Osteocyte (in vitro differentiated cells): ENCODE data around the gene CYP24A1. TPM values are rescaled to one million over a fixed set of nuclear protein-coding genes. Genes with fewer than 3 reads are reported as not detected.

Source experiments
- DNase-seq: peaks from one replicate; pipeline ENCODE4 v3.0.0; 2021; ENCODE audit warnings: mixed read lengths; ENCODE audit not compliant: unreplicated experiment; ENCODE audit errors: extremely low spot score
- H3K27ac Mint-ChIP-seq: one replicate; pipeline ENCODE4 v1.8.0; 2021; ENCODE audit warnings: mild to moderate bottlenecking, mixed read lengths; ENCODE audit not compliant: unreplicated experiment
- H3K27me3 Mint-ChIP-seq: one replicate; pipeline ENCODE4 v1.8.0; 2021; ENCODE audit warnings: mixed read lengths; ENCODE audit not compliant: unreplicated experiment
- H3K36me3 Mint-ChIP-seq: one replicate; pipeline ENCODE4 v1.8.0; 2021; ENCODE audit warnings: mixed read lengths; ENCODE audit not compliant: unreplicated experiment
- H3K4me1 Mint-ChIP-seq: one replicate; pipeline ENCODE4 v1.8.0; 2021; ENCODE audit warnings: mixed read lengths; ENCODE audit not compliant: unreplicated experiment
- H3K4me3 Mint-ChIP-seq: one replicate; pipeline ENCODE4 v1.8.0; 2021; ENCODE audit warnings: mild to moderate bottlenecking, moderate library complexity, mixed read lengths; ENCODE audit not compliant: unreplicated experiment
- H3K9me3 Mint-ChIP-seq: one replicate; pipeline ENCODE4 v1.8.0; 2021; ENCODE audit warnings: mixed read lengths; ENCODE audit not compliant: unreplicated experiment
- long read RNA-seq: library from polyadenylated mRNA; unstranded; transcript quantifications from one replicate; pipeline ENCODE4 v2.0.0, GENCODE V29; 2021
- total RNA-seq: library from RNA; stranded (reverse); gene quantifications from 2 replicates; pipeline ENCODE4 v1.2.1, GENCODE V29; 2021
- TF ChIP-seq, protein P1 (sequence below): fragments of 200-600 bp; sonication (generic); IDR thresholded peaks from 2 replicates; pipeline ENCODE4 v1.5.0; 2021; ENCODE audit warnings: antibody characterized with exemption, mild to moderate bottlenecking, moderate library complexity

CYP24A1 gene
- total RNA-seq, result not detected in 2 replicates
- long read RNA-seq, result 0 reads

GRCh38 chr20:54173653-54174456, at the start of gene CYP24A1:
CYP24A1 (minus strand) TSS chr20:54173986; CDS start chr20:54173579, 407 bp downstream.
- Mint-ChIP-seq H3K9me3 (no peaks in the 10 kb centered on the region), H3K27ac (no peak within 1 kb of the TSS), H3K27me3 (peaks cover 65% of the 10 kb centered on the region), H3K36me3 (no peaks in the 10 kb centered on the region), H3K4me1 (peaks cover 15% of the 10 kb centered on the region), H3K4me3 (peak within 1 kb of the TSS; percentile 18)
- no peak for DNase-seq
- TF ChIP-seq, protein P1, sequence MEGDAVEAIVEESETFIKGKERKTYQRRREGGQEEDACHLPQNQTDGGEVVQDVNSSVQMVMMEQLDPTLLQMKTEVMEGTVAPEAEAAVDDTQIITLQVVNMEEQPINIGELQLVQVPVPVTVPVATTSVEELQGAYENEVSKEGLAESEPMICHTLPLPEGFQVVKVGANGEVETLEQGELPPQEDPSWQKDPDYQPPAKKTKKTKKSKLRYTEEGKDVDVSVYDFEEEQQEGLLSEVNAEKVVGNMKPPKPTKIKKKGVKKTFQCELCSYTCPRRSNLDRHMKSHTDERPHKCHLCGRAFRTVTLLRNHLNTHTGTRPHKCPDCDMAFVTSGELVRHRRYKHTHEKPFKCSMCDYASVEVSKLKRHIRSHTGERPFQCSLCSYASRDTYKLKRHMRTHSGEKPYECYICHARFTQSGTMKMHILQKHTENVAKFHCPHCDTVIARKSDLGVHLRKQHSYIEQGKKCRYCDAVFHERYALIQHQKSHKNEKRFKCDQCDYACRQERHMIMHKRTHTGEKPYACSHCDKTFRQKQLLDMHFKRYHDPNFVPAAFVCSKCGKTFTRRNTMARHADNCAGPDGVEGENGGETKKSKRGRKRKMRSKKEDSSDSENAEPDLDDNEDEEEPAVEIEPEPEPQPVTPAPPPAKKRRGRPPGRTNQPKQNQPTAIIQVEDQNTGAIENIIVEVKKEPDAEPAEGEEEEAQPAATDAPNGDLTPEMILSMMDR, result no peak

DNA sequence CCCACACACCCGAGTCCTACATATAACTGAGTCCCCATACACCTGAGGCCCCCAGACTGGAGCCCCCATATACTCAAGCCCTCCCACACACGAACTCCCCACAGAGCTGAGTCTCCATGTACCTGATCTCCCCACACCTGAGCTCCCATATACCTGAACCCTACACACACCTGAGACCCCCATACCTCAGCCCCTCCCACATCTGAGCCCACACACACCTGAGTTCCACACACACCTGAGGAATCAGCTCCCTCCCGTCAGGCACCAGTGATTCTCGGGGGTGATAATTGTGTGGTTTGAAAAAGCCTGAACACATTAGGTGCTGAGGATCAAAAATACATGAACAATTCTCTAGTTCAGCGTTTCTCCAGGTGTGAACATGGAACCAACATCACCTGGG, 49.5 kb upstream of the CYP24A1 start:
- no peaks in the 10 kb centered on the region for H3K27me3 Mint-ChIP-seq
- no peak for DNase-seq
- TF ChIP-seq, protein P1, result no peak
- H3K4me1 Mint-ChIP-seq, result no peaks in the 10 kb centered on the region
- H3K36me3 Mint-ChIP-seq, result peaks cover 8% of the 10 kb centered on the region
- no peak overlapping the region for H3K27ac Mint-ChIP-seq
- H3K4me3 Mint-ChIP-seq, result no peak overlapping the region
- H3K9me3 Mint-ChIP-seq, result no peaks in the 10 kb centered on the region

GRCh38 chr20:54221996-54222890, 48.5 kb upstream of the CYP24A1 start:
- Mint-ChIP-seq H3K4me1 (no peaks in the 10 kb centered on the region), H3K36me3 (peaks cover 12% of the 10 kb centered on the region), H3K4me3 (no peak overlapping the region), H3K27ac (no peak overlapping the region), H3K9me3 (no peaks in the 10 kb centered on the region), H3K27me3 (no peaks in the 10 kb centered on the region)
- TF ChIP-seq, protein P1, result no peak
- no peak for DNase-seq

DNA sequence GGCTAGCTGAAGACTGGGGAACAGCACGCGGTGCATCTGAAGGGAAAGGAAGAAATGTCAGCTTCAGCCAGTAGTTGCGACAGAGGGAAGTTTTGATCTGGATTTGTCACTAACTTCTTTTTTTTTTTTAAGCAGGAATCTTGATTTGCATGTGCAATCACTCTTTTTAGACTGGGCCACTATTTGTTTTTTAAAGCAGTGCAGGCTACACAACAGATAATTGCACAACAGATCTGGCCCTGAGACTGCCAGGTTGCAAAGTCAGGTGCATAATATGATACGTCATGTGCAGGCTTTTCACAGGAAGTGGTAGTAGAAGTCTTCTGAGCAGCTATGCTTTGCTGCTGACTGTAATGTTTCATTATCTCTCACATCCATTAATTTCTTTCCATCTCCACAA, 47.6 kb upstream of the CYP24A1 start:
- Mint-ChIP-seq H3K36me3 (peaks cover 16% of the 10 kb centered on the region), H3K27ac (no peak overlapping the region), H3K4me1 (peaks cover under 1% of the 10 kb centered on the region), H3K9me3 (no peaks in the 10 kb centered on the region), H3K4me3 (no peak overlapping the region), H3K27me3 (no peaks in the 10 kb centered on the region)
- DNase-seq, result no peak
- TF ChIP-seq, protein P1, result no peak

GRCh38 chr20:54220722-54221121, 46.9 kb upstream of the CYP24A1 start:
- Mint-ChIP-seq H3K4me1 (peaks cover 7% of the 10 kb centered on the region), H3K36me3 (peaks cover 16% of the 10 kb centered on the region), H3K9me3 (no peaks in the 10 kb centered on the region), H3K4me3 (no peak overlapping the region), H3K27me3 (no peaks in the 10 kb centered on the region), H3K27ac (no peak overlapping the region)
- no peak for DNase-seq
- TF ChIP-seq, protein P1, result no peak
